K562 (cell line): Measurements from ENCODE around the gene PIK3CB. TPM values are rescaled to one million over a fixed set of nuclear protein-coding genes. Genes with fewer than 3 reads are reported as not detected.

Experiments used
- CREM ChIP-seq: IDR thresholded peaks from 2 replicates; pipeline ENCODE4 v1.6.1; 2014; ENCODE audit warnings: antibody characterized with exemption, low read depth
- GABPB1 ChIP-seq: sonication (generic); formaldehyde crosslinking; IDR thresholded peaks from 2 replicates; pipeline ENCODE4 v1.8.0; 2022; ENCODE audit warnings: mild to moderate bottlenecking, missing genetic modification reagents
- polyA plus RNA-seq, 8 experiments: library from polyadenylated mRNA; depleted of rRNA in 4 of 8; stranded (reverse) in 5 of 8; unstranded in 3 of 8; fragments of >200 nt; fragmentation: Nextera tagmentation in 2 of 8; fragmentation: Illumina TruSeq in 1 of 8; extraction: Ambion mirVana in 2 of 8; extraction: Trizol in 1 of 8; gene quantifications; 2 replicates each; pipeline versions ENCODE4 v1.2.1 to v1.2.3, GENCODE V29; 2011 to 2014; ENCODE audit warnings: inconsistent platforms in 1 of 8, missing spikeins in 1 of 8
- total RNA-seq, 7 experiments: library from RNA; depleted of rRNA in 6 of 7; stranded (reverse); fragments of >200 nt in 6 of 7; fragmentation: Illumina TruSeq in 2 of 7; extraction: Trizol in 2 of 7; gene quantifications; 2 replicates each; pipeline versions ENCODE4 v1.2.1 to v1.2.3, GENCODE V29; 2011 to 2021; ENCODE audit warnings: low replicate concordance in 1 of 7
- TF ChIP-seq, protein P1 (sequence below): sonication (generic); formaldehyde crosslinking; IDR thresholded peaks from 2 replicates; pipeline ENCODE4 v1.8.0; 2023; ENCODE audit warnings: missing genetic modification reagents, mild to moderate bottlenecking, borderline replicate concordance

Gene PIK3CB
- total and polyA plus RNA-seq, 9 of the 15 experiments (the other 6 are each of a cell fraction or from before 2014, with no cell fraction given), result 15.3 to 62.6 (median 28.3) TPM

DNA sequence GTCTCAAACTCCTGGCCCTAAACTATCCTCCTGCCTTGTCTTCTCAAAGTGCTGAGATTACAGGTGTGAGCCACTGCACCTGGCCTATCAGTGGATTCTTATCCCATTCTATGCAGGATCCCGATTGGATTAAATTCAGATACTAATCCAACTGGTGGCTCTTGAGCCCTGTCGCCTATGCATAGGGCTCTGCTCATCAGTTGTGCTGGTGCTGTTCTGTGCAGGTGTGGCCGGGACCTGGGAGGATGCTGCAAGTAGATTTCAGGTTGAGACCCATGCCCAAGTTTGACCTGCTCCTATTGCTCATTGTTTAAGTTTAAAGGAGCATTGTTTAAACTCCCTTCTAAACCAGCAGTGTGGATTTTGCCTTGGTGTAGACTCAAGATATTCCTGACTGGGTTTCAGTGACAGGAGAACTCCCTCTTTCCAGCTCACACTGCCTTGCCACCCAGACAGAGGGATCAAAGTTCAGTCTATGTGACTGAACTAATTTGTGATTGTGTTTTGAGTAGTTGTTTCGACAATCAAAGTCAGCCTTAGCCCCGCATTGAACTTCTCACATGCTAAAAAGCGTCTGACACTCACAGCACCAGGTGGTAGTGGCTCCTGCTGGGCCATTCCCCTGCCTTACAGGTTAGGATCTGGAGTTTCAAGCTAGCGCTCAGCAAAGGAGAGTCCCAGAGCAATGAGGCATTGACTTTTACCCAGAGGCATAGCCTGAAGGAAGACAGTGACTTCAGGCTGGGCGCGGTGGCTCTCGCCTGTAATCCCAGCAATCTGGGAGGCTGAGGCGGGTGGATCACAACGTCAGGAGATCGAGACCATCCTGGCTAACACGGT lies 45.0 kb upstream of the PIK3CB start (continued):
- TF ChIP-seq, protein P1, sequence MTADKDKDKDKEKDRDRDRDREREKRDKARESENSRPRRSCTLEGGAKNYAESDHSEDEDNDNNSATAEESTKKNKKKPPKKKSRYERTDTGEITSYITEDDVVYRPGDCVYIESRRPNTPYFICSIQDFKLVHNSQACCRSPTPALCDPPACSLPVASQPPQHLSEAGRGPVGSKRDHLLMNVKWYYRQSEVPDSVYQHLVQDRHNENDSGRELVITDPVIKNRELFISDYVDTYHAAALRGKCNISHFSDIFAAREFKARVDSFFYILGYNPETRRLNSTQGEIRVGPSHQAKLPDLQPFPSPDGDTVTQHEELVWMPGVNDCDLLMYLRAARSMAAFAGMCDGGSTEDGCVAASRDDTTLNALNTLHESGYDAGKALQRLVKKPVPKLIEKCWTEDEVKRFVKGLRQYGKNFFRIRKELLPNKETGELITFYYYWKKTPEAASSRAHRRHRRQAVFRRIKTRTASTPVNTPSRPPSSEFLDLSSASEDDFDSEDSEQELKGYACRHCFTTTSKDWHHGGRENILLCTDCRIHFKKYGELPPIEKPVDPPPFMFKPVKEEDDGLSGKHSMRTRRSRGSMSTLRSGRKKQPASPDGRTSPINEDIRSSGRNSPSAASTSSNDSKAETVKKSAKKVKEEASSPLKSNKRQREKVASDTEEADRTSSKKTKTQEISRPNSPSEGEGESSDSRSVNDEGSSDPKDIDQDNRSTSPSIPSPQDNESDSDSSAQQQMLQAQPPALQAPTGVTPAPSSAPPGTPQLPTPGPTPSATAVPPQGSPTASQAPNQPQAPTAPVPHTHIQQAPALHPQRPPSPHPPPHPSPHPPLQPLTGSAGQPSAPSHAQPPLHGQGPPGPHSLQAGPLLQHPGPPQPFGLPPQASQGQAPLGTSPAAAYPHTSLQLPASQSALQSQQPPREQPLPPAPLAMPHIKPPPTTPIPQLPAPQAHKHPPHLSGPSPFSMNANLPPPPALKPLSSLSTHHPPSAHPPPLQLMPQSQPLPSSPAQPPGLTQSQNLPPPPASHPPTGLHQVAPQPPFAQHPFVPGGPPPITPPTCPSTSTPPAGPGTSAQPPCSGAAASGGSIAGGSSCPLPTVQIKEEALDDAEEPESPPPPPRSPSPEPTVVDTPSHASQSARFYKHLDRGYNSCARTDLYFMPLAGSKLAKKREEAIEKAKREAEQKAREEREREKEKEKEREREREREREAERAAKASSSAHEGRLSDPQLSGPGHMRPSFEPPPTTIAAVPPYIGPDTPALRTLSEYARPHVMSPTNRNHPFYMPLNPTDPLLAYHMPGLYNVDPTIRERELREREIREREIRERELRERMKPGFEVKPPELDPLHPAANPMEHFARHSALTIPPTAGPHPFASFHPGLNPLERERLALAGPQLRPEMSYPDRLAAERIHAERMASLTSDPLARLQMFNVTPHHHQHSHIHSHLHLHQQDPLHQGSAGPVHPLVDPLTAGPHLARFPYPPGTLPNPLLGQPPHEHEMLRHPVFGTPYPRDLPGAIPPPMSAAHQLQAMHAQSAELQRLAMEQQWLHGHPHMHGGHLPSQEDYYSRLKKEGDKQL (CRISPR knock-in tag), result no peak
- TF ChIP-seq GABPB1 (CRISPR knock-in tag) (no peak), CREM (no peak)
